Chondrocyte (in vitro differentiated cells): ENCODE measurements around the gene MAD1L1. TPM values are rescaled to one million over a fixed set of nuclear protein-coding genes. Genes with fewer than 3 reads are reported as not detected.

Experiments
- DNase-seq: peaks from one replicate; pipeline ENCODE4 v3.0.0; 2021; ENCODE audit warnings: mixed read lengths, low spot score
- H3K27ac Mint-ChIP-seq: one replicate; pipeline ENCODE4 v1.8.0; 2021; ENCODE audit warnings: mild to moderate bottlenecking, moderate library complexity, mixed read lengths; ENCODE audit not compliant: unreplicated experiment
- H3K27me3 Mint-ChIP-seq: 2 replicates; pipeline ENCODE4 v1.8.0; 2021; ENCODE audit warnings: low read depth, mixed read lengths
- H3K36me3 Mint-ChIP-seq: 2 replicates; pipeline ENCODE4 v1.8.0; 2021; ENCODE audit warnings: low read depth, mixed read lengths
- H3K4me1 Mint-ChIP-seq: 2 replicates; pipeline ENCODE4 v1.8.0; 2021; ENCODE audit warnings: low read depth, mild to moderate bottlenecking, mixed read lengths
- H3K4me3 Mint-ChIP-seq: one replicate; pipeline ENCODE4 v1.8.0; 2021; ENCODE audit warnings: mild to moderate bottlenecking, moderate library complexity, mixed read lengths; ENCODE audit not compliant: unreplicated experiment
- H3K9me3 Mint-ChIP-seq: 2 replicates; pipeline ENCODE4 v1.8.0; 2021; ENCODE audit warnings: low read depth, mixed read lengths
- total RNA-seq: library from RNA; stranded (reverse); gene quantifications from 3 replicates; pipeline ENCODE4 v1.2.1, GENCODE V29; 2021
- TF ChIP-seq, protein P1 (sequence below): fragments of 200-600 bp; sonication (generic); IDR thresholded peaks from 2 replicates; pipeline ENCODE4 v1.5.0; 2021; ENCODE audit warnings: antibody characterized with exemption, mild to moderate bottlenecking, moderate library complexity

MAD1L1 gene
- total RNA-seq, 1 donor from 2014 or later, result 22.7 TPM

GRCh38 chr7:1853431-1853985 lies 379.2 kb downstream of the MAD1L1 start:
- no peaks in the 10 kb centered on the region for H3K9me3 Mint-ChIP-seq

GRCh38 chr7:1852517-1853430 lies 380.0 kb downstream of the MAD1L1 start:
- Mint-ChIP-seq H3K36me3 (no peaks in the 10 kb centered on the region), H3K4me3 (no peak overlapping the region), H3K4me1 (no peaks in the 10 kb centered on the region), H3K9me3 (no peaks in the 10 kb centered on the region), H3K27ac (no peak overlapping the region), H3K27me3 (no peaks in the 10 kb centered on the region)
- TF ChIP-seq, protein P1, sequence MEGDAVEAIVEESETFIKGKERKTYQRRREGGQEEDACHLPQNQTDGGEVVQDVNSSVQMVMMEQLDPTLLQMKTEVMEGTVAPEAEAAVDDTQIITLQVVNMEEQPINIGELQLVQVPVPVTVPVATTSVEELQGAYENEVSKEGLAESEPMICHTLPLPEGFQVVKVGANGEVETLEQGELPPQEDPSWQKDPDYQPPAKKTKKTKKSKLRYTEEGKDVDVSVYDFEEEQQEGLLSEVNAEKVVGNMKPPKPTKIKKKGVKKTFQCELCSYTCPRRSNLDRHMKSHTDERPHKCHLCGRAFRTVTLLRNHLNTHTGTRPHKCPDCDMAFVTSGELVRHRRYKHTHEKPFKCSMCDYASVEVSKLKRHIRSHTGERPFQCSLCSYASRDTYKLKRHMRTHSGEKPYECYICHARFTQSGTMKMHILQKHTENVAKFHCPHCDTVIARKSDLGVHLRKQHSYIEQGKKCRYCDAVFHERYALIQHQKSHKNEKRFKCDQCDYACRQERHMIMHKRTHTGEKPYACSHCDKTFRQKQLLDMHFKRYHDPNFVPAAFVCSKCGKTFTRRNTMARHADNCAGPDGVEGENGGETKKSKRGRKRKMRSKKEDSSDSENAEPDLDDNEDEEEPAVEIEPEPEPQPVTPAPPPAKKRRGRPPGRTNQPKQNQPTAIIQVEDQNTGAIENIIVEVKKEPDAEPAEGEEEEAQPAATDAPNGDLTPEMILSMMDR, result no peak
- peak; percentile 92 for DNase-seq

More at GRCh38 chr7:1853431-1853985, 379.2 kb downstream of the MAD1L1 start:
- Mint-ChIP-seq H3K27me3 (no peaks in the 10 kb centered on the region), H3K4me1 (no peaks in the 10 kb centered on the region), H3K27ac (no peak overlapping the region), H3K36me3 (no peaks in the 10 kb centered on the region), H3K4me3 (no peak overlapping the region)
- DNase-seq, result peak; percentile 81
- TF ChIP-seq, protein P1, result no peak

GRCh38 chr7:1851721-1852516 lies 380.8 kb downstream of the MAD1L1 start:
- Mint-ChIP-seq H3K4me1 (no peaks in the 10 kb centered on the region), H3K36me3 (no peaks in the 10 kb centered on the region), H3K4me3 (no peak overlapping the region), H3K27ac (no peak overlapping the region), H3K27me3 (no peaks in the 10 kb centered on the region), H3K9me3 (no peaks in the 10 kb centered on the region)
- TF ChIP-seq, protein P1, result no peak
- DNase-seq, result peak; percentile 75

GRCh38 chr7:1850976-1851571 lies 381.7 kb downstream of the MAD1L1 start:
- H3K4me1 Mint-ChIP-seq, result no peaks in the 10 kb centered on the region
- H3K27me3 Mint-ChIP-seq, result no peaks in the 10 kb centered on the region
- H3K36me3 Mint-ChIP-seq, result no peaks in the 10 kb centered on the region
- peak; percentile 82 for DNase-seq
- no peaks in the 10 kb centered on the region for H3K9me3 Mint-ChIP-seq
- no peak overlapping the region for H3K27ac Mint-ChIP-seq
- TF ChIP-seq, protein P1, result no peak
- no peak overlapping the region for H3K4me3 Mint-ChIP-seq
